LNCAP (cell line): Measurements from ENCODE around the gene SEC31A.

Experiments
- TF ChIP-seq, protein P1 (sequence below): fragments of 450-650 bp; IDR thresholded peaks from 2 replicates; pipeline ENCODE4 v1.5.1; 2017; ENCODE audit warnings: mild to moderate bottlenecking

The SEC31A gene

DNA sequence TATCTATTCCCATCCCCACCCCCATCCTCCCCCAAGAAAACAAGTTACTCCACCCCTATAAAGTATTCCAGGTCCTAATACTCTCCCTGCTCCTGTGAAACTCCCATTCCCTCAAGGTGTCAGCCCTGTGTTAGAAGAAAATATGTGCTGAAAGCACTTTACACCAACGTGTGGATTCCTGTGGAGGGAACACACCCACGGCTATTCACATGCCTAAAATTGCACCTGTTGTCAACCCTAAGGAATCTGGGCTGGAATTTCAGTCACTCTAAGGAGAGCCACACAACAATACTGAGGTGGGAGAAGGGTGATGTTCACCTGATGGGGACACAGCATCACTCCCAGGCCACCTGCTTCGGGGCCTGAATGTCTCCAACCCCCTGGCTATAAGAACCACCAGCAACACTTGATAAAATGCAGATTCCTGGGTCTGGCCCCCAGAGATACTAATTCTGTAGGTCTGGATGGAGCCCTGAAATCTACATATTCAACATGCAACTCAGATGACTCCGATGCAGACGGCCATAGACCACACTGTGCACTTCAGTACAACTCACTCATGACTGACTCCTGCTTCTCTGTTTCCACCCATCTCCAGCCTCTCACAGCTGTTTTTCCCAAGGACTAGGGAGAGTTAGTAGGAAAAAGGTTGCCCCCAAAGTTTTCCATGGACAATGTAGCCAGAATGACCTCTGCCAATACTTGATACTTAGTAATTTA is 108.2 kb downstream of the SEC31A start:
- TF ChIP-seq, protein P1, sequence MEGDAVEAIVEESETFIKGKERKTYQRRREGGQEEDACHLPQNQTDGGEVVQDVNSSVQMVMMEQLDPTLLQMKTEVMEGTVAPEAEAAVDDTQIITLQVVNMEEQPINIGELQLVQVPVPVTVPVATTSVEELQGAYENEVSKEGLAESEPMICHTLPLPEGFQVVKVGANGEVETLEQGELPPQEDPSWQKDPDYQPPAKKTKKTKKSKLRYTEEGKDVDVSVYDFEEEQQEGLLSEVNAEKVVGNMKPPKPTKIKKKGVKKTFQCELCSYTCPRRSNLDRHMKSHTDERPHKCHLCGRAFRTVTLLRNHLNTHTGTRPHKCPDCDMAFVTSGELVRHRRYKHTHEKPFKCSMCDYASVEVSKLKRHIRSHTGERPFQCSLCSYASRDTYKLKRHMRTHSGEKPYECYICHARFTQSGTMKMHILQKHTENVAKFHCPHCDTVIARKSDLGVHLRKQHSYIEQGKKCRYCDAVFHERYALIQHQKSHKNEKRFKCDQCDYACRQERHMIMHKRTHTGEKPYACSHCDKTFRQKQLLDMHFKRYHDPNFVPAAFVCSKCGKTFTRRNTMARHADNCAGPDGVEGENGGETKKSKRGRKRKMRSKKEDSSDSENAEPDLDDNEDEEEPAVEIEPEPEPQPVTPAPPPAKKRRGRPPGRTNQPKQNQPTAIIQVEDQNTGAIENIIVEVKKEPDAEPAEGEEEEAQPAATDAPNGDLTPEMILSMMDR, result no peak

DNA sequence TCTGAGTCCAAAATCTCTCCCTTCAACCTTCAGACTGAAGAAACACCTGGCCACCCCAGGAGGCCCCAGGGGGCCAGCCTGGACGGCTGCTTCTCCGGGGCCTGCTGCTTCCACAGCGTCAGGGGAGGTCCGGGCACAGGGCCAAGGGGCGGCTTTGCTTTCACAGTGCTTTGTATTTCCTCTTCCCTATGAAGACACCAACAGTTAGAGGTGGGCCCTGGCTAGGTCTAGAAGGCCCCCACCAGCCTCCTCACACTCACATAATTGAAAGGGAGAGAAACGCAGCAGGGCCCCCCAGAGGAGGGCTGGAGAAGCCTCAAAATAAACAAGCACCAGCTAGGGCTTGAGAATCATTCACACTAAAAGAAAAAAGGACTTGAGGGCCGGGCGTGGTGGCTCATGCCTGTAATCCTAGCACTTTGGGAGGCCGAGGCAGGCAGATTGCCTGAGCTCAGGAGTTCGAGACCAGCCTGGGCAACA is 110.2 kb downstream of the SEC31A start:
- TF ChIP-seq, protein P1, result no peak

DNA sequence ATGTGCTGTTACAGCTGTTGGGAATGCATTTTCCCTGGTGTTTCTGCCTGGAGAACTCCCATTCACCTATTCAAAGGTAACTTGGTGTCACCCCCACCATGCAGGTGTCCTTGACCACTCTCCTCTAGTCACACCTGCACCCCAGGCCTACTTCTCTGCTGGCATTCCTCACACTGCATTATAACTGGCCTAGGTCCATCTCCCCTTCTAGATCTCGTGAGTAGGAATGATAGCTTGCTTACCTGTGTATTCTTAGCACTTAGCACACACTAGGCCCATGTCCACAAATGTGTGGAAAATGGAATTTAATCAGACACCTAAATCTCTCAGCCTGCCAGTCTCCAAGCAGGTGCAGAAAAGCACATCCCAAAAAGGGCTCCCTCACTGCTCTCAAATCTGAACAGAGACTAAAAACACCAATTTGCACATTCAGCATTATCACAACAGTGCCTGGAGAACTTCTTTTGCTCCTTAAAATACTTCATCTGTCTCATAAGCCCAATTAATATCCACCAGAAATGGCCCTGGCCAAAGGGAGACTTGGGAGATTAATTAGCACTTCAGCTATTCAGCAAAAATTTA is 110.7 kb downstream of the SEC31A start:
- TF ChIP-seq, protein P1, result no peak

DNA sequence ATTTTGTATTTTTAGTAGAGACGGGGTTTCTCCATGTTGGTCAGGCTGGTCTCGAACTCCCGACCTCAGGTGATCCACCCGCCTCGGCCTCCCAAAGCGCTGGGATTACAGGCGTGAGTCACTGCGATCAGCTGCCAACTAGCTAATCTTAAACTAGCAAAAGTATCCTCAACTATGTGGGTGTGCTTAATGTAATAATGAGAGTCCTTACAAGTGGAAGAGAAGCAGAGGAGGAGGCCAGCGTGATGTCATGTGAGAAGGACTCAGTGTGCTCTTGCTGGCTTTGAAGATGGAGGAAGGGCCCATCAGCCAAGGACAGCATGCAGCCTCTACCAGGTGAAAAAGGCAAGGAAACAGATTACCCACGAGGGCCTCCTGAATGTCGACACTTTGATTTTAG is 111.9 kb downstream of the SEC31A start:
- TF ChIP-seq, protein P1, result no peak

DNA sequence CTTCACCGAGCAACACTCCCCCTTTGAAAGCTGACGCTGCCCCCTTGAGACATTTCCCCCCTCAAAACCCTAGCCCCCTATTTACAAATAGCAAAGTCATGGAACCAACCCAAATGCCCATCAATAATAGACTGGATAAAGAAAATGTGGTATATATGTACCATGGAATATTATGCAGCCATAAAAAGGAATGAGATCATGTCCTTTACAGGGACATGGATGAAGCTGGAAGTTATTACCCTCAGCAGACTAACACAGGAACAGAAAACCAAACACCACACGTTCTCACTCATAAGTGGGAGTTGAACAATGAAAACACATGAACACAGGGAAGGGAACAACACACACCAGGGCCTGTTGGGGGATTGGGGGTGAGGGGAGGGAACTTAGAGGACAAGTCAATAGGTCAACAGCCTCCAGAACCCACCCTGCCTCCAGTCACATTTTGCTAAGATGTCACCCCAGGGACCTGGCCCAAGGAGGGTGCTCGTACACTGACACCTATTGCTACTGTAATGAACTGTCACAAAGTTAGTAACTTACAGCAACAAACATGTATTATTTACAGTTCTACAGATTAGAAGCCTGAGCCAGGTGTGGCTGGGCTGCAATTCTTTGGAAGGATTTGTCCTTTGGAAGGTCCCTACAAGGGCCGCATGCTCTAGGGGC is 113.0 kb downstream of the SEC31A start:
- TF ChIP-seq, protein P1, result no peak

DNA sequence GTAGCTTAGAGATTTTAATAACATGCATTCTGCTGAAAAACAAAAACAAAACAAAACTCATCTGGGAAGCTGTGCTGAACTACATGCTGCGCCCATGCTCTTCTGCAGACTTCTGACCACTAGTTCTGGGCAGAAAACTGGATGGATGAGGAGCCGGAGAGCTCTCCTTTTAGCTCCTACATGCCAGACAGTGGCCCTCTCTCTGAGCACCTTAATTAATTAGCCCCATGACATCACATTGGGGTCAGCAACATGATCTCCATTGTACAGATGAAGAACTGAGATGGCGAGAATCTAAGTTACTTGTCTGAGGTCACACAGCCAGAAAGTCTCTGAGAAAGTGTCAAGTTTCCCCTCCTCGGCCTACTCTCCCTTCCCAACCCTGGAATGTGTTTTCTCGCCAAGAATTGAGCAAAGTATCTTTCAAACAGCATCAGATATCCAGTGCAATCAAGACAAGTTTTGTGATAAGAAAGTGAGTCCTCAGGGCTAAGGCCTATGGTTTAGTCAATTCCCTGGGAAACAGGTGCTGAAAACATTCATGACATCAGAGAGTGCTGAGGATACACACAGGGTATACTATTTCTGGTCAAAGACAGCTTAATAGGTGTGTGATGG is 113.9 kb downstream of the SEC31A start:
- TF ChIP-seq, protein P1, result no peak

DNA sequence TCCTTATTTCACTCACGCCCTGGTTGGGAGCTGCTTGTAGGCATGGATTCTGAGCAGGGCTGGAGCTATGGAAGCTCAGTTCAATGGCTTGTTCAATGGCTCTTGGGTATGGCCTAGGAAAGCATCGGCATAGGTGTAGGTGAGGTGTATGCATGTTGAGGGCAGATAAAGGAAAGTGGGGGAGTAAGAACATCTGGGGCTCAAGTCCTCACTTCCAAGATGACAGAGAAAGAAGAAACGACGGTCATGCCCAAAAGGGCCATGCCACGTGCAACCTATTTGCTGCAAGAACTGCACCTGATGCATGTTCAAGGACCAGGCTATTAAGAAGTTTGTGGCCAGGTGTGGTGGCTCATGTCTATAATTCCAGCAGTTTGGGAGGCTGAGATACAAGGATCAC is 115.7 kb downstream of the SEC31A start:
- TF ChIP-seq, protein P1, result no peak
